CD4-positive, alpha-beta T cell treated with Interleukin-10 for 1 hour (primary cell): ENCODE results near the gene AGAP2.

Source experiments
- DNase-seq: peaks from one replicate; pipeline ENCODE4 v3.0.0-alpha.2; 2020

AGAP2 gene

GRCh38 chr12:57751788-57752667, 13.5 kb upstream of the AGAP2 start, which contains the start of gene CDK4:
TSS of gene CDK4 (minus strand) at chr12:57752310. CDS start at chr12:57751717, 593 bp downstream.
- DNase-seq = peak; percentile 99

GRCh38 chr12:57751432-57751787, 12.9 kb upstream of the AGAP2 start:
- DNase-seq = no peak

- no peak for DNase-seq
Observed at GRCh38 chr12:57750561-57751431, 12.3 kb upstream of the AGAP2 start.

- DNase-seq = no peak
Observed at GRCh38 chr12:57749061-57749460, 10.5 kb upstream of the AGAP2 start.

DNA sequence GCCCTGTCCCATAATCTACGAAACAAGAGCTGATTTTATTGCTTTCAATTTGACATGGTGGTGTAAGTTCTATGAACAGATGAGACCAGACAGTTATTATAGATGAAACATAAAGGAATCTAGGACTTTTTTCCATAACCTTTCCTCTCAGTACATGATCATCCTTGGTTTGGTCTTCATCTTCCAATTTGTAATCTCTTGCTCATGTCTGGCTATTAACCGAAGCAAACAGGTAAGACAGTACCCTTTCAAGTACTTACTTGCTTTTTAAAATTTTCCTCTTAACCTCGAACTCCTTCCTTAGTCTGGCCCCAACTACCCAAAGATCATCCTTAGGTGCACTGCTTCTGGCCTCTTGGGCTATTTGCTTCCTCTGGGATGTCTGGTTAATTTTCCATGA, 7.5 kb upstream of the AGAP2 start:
- DNase-seq = no peak

DNA sequence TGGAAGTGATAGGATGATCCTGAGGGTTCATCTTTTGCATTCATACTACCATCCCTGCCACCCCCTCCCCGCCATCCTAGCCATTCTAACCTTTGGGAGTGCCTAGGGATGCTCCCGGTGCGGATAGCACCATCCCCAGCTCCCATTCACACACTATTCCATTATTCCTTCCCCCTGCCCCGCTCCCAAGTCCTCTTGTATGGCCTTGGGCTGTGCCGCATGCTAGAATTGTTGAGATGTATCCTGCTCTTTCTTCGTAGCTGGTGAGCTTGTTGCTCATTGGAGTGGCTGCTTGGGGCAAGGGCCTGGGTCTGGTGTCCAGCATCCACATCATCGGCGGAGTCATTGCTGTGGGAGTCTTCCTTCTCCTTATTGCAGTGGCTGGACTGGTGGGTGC, 6.9 kb upstream of the AGAP2 start:
- DNase-seq = no peak

GRCh38 chr12:57744777-57745484, 6.4 kb upstream of the AGAP2 start, which contains the start of gene TSPAN31:
TSS of gene TSPAN31 (plus strand) at chr12:57745039. CDS start at chr12:57745155, 116 bp downstream.
- peak; percentile 96 for DNase-seq

GRCh38 chr12:57744194-57744776, 5.7 kb upstream of the AGAP2 start:
- peak; percentile 87 for DNase-seq

DNA sequence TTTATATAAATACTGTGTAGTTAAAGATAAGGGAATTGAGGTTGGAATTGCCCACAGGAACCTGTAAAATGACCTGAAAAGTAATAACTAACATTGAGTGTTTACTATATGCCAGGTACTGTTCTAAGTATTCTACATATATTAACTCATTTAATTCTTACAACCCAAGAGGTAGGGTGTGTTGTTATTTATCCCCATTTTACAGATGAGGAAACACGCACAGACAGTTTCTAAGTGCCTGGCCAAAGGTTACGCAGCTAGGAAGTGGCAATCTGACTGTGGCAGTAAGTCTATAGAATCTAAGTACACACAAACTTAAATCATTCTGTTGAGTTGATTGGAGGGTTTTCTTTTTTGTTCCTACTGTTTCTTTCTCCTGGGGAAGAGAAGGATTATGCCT, 5.2 kb upstream of the AGAP2 start:
- no peak for DNase-seq

- peak; percentile 90 for DNase-seq
Observed at GRCh38 chr12:57741844-57742738, 3.5 kb upstream of the AGAP2 start.

GRCh38 chr12:57741413-57741789, 2.9 kb upstream of the AGAP2 start:
- DNase-seq = no peak

GRCh38 chr12:57740656-57741412, 2.3 kb upstream of the AGAP2 start:
- DNase-seq = peak; percentile 89

DNA sequence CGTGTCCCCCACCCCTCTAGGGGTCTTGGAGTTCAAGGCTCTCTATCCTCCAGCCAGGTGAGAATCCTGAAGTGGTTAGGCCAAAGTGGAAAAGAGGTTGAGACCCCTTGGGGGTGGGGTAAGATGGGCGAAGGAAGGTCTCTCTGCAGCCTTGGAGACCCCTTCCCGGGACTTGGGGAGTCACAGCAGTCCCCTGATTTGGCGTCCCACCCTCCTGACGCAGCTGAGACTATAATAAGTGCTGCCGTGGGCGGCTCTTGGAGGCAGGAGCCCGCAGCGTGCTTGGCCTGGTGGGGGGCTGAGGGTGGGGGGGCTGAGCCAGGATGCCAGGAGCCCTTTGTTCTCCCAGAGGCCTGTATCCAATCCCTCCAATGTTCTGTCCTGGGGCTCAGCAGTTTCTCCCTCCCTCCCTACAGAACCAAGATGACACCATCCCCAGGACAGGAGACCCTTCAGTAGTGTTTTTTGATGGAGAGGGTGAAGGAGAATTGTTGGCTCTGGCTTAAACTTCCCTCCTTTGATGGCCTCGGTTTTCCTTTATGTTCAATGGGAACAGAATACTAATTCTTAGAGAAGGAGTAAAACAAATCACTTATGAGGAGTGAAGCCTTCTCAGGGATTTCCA, 1.5 kb upstream of the AGAP2 start:
- no peak for DNase-seq

GRCh38 chr12:57739387-57739786, 845 bp upstream of the AGAP2 start:
- DNase-seq = no peak

- DNase-seq = no peak
Observed at GRCh38 chr12:57737467-57738460, 778 bp downstream of the AGAP2 start.

DNA sequence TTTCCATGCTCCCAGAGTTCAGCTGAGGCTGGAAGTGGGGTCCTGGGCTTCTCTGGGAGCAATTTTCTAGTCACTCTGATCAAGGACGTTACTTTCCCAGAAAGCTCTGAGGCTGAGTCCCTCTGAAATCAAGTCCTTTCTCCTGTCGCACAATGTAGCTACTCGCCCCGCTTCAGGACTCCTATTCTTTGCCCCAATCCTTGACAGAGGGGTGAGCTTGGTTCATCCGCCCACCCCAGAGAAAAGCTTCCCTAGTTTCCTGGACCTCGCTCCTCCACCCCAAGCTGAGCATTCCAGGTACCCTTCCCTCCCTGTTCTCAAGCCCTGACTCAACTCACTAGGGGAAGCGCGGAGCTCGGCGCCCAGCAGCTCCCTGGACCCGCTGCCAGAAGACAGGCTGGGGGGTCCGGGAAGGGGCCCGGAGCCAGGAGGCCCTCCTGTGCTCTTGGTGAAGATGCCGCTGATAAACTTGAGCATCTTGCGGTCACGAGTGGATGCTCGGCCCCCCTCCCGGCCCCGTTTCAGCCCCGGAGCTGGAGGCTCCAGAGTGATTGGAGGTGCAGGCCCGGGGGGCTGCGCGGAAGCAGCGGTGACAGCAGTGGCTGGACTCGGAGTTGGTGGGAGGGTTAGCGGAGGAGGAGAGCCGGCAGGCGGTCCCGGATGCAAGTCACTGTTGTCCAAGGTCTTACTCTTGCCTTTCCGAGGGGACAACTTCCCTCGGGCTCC, 1.6 kb downstream of the AGAP2 start:
- no peak for DNase-seq

DNA sequence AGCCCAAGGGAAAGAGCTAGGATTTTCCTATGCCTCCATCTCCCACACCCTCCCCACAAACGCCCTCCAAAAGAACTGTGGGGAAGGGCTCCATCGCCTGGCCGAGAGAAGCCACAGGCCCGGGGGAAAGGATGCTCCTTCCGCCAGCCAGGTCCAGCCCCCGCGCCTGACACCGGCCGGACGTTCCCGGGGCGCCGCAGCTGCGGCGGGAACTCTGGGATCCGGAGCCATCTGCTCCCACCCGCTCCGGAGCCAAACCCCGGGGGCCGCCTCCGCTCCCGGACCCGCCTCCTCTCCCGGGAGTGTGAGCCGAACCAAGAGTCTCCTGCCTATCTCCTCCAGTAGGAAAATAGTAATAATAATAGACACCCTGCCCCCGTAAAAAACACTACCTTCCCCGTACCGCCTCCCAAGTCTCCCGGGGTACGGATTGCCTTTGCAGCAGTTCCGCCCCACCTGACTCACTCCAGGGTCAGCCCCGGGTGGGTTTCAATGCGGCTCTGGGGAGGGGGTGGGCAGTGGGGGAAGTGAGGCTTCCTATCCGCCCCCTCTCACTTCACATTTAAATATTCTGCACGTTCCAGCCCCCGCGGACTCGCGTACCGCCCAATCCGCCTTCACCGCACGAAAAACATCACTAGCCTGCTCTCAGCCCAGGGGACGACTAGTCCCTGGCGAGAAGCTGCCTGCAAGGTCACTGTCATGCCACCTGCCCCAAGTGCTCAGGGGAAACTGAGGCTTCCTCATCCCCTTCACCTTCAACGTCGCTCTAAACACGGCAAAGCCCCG, 2.4 kb downstream of the AGAP2 start:
- no peak for DNase-seq
